GM18511 (cell line): ENCODE results near the gene SOCS4.

Experiments used
- ATAC-seq: cut with Tn5 transposase; IDR thresholded peaks from one replicate; pipeline ENCODE4 v1.9.1; 2021; ENCODE audit warnings: mild to moderate bottlenecking, moderate library complexity; ENCODE audit not compliant: unreplicated experiment

SOCS4 gene

DNA sequence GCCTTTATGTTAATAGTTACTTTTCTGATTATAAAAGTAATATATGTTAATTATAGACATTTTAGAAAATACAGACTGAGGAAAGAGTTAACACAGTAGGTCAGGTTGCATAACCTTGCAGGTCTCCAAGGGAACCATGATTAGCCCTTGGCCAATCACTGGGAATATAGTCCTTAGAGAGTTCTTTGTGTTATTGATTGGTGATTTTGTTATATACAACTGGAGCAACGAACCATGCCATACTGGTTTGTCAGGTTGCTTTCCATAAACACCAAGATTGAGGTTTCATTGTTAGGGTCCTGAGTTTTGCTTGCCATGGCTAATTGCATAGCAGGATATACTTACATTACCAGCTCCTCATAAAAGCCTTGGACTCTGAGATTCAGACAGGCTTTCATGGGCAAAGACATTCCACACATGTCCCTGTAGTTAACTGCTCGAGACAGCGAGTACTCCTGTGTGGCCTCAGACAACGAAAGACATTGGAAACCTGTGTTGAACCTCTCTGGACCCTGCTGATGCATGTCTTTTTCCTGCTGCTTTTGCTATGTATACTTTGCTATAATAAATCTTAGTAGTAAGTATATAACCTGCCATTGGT lies 58.1 kb downstream of the SOCS4 start:
- no peak for ATAC-seq

DNA sequence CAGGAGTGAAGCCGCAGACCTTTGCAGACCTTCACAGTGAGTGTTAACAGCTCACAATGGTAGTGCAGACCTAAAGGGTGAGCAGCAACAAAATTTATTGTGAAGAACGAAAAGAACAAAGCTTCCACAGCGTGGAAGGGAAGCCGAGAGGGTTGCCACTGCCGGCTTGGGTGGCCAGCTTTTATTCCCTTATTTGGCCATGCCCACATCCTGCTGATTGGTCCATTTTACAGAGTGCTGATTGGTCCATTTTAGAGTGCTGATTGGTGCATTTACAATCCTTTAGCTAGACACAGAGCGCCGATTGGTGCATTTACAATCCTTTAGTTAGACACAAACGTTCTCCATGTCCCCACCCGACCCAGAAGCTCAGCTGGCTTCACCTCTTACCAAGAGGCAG lies 59.9 kb downstream of the SOCS4 start:
- ATAC-seq, result no peak

DNA sequence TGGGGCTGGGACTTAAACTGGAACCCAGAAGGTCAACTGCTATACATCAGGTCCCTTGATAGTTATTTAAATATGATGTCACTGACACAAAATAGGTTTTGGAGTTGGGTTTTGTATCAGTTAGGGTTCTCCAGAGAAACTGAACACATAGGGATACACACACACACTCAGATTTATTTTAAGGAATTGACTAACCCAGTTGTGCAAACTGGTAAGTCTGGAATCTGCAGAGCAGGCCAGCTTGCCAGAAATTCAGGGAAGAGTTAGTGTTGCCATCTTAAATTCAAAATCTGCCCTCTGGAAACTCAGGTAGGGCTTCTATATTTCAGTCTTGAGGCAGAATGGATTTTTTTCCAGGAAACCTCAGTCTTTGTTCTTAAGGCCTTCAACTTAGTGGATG lies 61.3 kb downstream of the SOCS4 start:
- ATAC-seq, result no peak

DNA sequence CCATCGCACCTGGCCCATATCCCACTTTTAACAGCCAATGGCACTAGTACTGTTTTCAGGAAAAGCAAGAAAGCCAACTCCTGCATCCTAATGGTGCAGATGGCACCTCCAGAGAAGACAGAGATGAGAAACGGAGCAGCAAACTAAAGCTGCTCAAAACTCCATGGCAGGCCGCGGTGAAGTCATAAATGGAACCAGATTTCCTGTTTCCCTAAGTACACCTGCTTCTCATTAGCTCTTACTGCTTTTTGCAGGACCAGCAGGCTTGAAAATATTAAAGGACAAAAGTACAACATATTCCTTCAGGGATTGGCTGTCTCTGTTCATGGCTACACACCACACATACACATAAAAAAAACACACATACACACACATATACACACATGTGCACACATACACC lies 65.3 kb downstream of the SOCS4 start:
- ATAC-seq, result no peak

DNA sequence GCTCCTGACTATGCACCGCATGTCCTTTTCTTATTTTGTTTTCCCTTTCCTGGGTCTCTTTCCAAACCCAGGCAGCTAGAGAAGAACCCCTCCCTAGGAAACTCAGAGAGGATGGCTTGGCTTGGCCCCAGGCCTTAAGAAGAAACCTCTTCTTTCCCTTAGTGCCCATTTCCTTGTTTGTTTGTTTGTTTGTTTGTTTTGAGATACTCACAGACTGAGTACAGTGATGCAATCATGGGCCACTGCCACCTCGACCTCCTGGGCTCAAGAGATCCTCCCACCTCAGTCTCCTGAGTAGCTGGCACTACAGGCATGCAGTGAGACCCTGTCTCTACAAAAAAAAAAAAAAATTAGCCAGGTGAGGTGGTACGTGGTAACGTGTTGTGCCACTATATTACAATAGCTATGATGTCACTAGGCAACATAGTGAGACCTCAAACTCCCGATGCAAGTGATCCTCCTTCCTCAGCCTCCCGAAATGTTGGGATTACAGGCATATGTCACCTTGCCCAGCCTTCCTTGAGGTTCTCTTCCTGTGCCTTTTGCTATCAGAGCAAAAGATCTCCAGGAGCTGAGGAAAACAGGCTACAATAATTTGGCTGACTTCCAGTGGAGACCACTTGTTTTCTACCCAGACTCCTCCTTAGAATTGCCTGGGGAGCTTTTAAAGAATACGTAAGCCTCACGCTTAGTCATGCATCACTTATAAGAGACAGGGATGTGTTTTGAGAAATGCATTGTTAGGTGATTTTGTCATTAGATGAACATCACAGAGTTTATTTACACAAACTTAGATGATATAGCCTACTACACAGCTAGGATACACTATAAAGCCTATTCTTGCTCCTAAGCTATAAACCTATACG lies 67.5 kb downstream of the SOCS4 start:
- ATAC-seq, result no peak

DNA sequence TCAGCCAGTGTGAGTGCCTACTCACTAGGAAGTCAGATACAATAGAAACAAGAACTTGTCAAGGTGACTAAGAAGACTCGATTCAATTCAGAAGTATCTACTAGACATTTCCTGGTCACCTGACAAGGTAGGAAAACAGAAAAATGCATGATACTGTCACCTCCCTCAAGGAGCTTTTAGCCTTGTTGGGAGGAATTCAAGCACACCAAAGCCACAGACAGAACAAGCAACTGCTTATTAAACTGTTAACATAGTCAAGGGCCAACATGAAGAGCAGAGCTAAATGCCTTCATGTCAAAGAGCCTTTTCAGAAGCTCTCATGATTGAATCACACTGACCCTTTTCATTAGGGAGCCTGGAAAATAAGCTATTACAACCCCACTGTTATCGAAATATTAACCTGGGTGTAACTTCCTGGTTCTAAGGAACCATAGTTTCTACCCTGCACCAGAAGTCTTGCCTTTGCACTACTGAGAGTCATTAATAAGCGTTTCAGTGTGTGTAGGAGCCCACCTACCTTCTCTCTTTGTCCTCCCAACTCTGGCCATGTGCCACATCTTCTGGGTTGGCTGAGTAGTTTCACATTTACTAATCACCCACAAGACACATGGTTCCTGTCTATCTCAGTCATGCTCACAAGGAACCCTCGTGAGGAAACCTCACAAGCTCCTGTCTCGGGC lies 71.0 kb downstream of the SOCS4 start:
- ATAC-seq, result peak; percentile 74

DNA sequence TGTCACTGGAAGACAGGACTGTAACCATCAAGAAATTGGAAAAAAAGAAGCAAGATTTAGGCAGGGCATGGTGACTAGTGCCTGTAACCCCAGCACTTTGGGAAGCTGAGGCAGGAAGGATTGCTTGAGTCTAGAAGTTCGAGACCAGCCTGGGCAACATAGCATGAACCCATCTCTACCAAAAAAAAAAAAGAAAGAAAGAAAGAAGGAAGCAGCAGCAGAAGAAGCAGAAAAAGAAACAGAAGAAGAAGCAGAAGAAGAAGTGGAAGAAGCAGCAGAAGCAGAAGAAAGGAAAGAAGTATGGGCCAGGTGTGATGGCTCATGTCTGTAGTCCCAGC lies 71.5 kb downstream of the SOCS4 start:
- no peak for ATAC-seq
